SK-N-SH (cell line): ENCODE data around the gene ADAMTS3. TPM values are rescaled to one million over a fixed set of nuclear protein-coding genes. Genes with fewer than 3 reads are reported as not detected.
A peak's percentile ranks its signal among the peaks of the same experiment; 100 is the strongest.

Source experiments
- CTCF ChIA-PET: fragments of 300-600, 350-600 bp; formaldehyde crosslinking; extraction: SDS; loops from one replicate; lab custom pipeline; 2021; lab: Yijun Ruan, JAX
- POLR2A ChIA-PET: fragments of 350-600 bp; sonication (Branson Sonifier 250); formaldehyde crosslinking; extraction: SDS; loops from one replicate; lab custom pipeline; 2020; ENCODE audit warnings: antibody characterized with exemption, inconsistent platforms; lab: Yijun Ruan, JAX
- DNase-seq: peaks from one replicate; pipeline ENCODE4 v3.0.0; 2012
- H2AFZ ChIP-seq: fragments of 200-600 bp; sonication (generic); 2 replicates; pipeline ENCODE4 v1.8.1; 2016; ENCODE audit warnings: antibody characterized with exemption, mild to moderate bottlenecking, low read depth
- H3F3A ChIP-seq: fragments of 200-600 bp; sonication (generic); replicated peaks from 2 replicates; pipeline ENCODE3; 2016; ENCODE audit warnings: antibody characterized with exemption, mild to moderate bottlenecking; ENCODE audit not compliant: insufficient read depth
- H3K27ac ChIP-seq, 2 experiments: fragments of 200-500 bp in 1 of 2; fragments of 200-600 bp in 1 of 2; sonication (Bioruptor generic) in 1 of 2; sonication (generic), shearing (Covaris generic) in 1 of 2; 2 replicates each; pipeline versions ENCODE4 v1.5.1 to v1.6.1; 2014 to 2016; ENCODE audit warnings: low read depth in 2 of 2, inconsistent platforms in 1 of 2, low read length in 1 of 2, mild to moderate bottlenecking in 1 of 2, mixed read lengths in 1 of 2
- H3K27me3 ChIP-seq: fragments of 200-600 bp; sonication (generic), shearing (Covaris generic); 2 replicates; pipeline ENCODE4 v1.6.1; 2016; ENCODE audit warnings: mixed run types; ENCODE audit not compliant: insufficient read depth
- H3K36me3 ChIP-seq, 2 experiments: fragments of 200-500 bp in 1 of 2; fragments of 200-600 bp in 1 of 2; sonication (Bioruptor generic) in 1 of 2; sonication (generic) in 1 of 2; replicated peaks in 1 of 2; 2 replicates each; pipeline versions ENCODE3 to v1.5.1; 2014 to 2016; ENCODE audit warnings: low read length in 1 of 2, mild to moderate bottlenecking in 1 of 2; ENCODE audit not compliant: insufficient read depth in 2 of 2, control insufficient read depth in 1 of 2
- H3K4me1 ChIP-seq, 2 experiments: fragments of 200-500 bp in 1 of 2; fragments of 200-600 bp in 1 of 2; sonication (Bioruptor generic) in 1 of 2; sonication (generic), shearing (Covaris generic) in 1 of 2; 2 replicates each; pipeline versions ENCODE4 v1.5.1 to v1.6.1; 2014 to 2016; ENCODE audit warnings: low read depth in 1 of 2, low read length in 1 of 2, mixed run types in 1 of 2; ENCODE audit not compliant: insufficient read depth in 2 of 2, control insufficient read depth in 1 of 2
- H3K4me2 ChIP-seq: fragments of 200-600 bp; sonication (generic), shearing (Covaris generic); 2 replicates; pipeline ENCODE4 v1.6.1; 2017; ENCODE audit warnings: mixed run types
- H3K4me3 ChIP-seq, 2 experiments: fragments of 200-500 bp in 1 of 2; fragments of 200-600 bp in 1 of 2; sonication (Bioruptor generic) in 1 of 2; sonication (generic), shearing (Covaris generic) in 1 of 2; 2 replicates each; pipeline versions ENCODE4 v1.5.1 to v1.8.1; 2014 to 2016; ENCODE audit warnings: low read depth in 2 of 2, inconsistent platforms in 1 of 2, low read length in 1 of 2, mild to moderate bottlenecking in 1 of 2, mixed read lengths in 1 of 2, moderate library complexity in 1 of 2
- H3K79me2 ChIP-seq: fragments of 200-600 bp; sonication (generic); 2 replicates; pipeline ENCODE4 v1.8.1; 2017; ENCODE audit warnings: mild to moderate bottlenecking; ENCODE audit not compliant: insufficient read depth
- H3K9ac ChIP-seq: fragments of 200-600 bp; sonication (generic); 2 replicates; pipeline ENCODE4 v1.6.1; 2017; ENCODE audit warnings: mixed run types
- H3K9me2 ChIP-seq: fragments of 200-600 bp; sonication (generic); 2 replicates; pipeline ENCODE4 v1.6.1; 2017; ENCODE audit warnings: mixed run types
- H3K9me3 ChIP-seq: fragments of 200-600 bp; sonication (generic); 2 replicates; pipeline ENCODE4 v1.6.1; 2017; ENCODE audit warnings: mixed run types, mild to moderate bottlenecking, moderate library complexity
- H4K20me1 ChIP-seq: fragments of 200-600 bp; sonication (generic); 2 replicates; pipeline ENCODE4 v1.6.1; 2017; ENCODE audit warnings: mild to moderate bottlenecking, mixed run types; ENCODE audit not compliant: insufficient read depth
- EP300 ChIP-seq, 2 experiments: IDR thresholded peaks; 2 replicates each; pipeline versions ENCODE4 v1.4.0 to v1.6.1; 2012; ENCODE audit warnings: borderline replicate concordance in 1 of 2, low read depth in 1 of 2, low read length in 1 of 2
- FOXJ3 ChIP-seq: sonication (generic); formaldehyde crosslinking; IDR thresholded peaks from 2 replicates; pipeline ENCODE4 v1.5.1; 2020; ENCODE audit warnings: mild to moderate bottlenecking, missing genetic modification reagents
- NFIC ChIP-seq: IDR thresholded peaks from 2 replicates; pipeline ENCODE4 v1.4.0; 2012; ENCODE audit warnings: borderline replicate concordance
- NRF1 ChIP-seq: IDR thresholded peaks from 2 replicates; pipeline ENCODE4 v1.6.1; 2012; ENCODE audit warnings: low read depth, mild to moderate bottlenecking, low read length
- POLR2AphosphoS5 ChIP-seq: IDR thresholded peaks from 2 replicates; pipeline ENCODE4 v1.6.1; 2012; ENCODE audit warnings: low read depth, low read length
- RCOR1 ChIP-seq: fragments of 150-350 bp; IDR thresholded peaks from 2 replicates; pipeline ENCODE4 v1.6.1; 2017; ENCODE audit warnings: antibody characterized with exemption, low read length
- SIN3A ChIP-seq: IDR thresholded peaks from 2 replicates; pipeline ENCODE4 v1.6.1; 2012; ENCODE audit warnings: low read depth, mild to moderate bottlenecking, low read length, moderate library complexity, borderline replicate concordance
- TAF1 ChIP-seq: IDR thresholded peaks from 2 replicates; pipeline ENCODE4 v1.6.1; 2012; ENCODE audit warnings: low read depth, mild to moderate bottlenecking, low read length, moderate library complexity, borderline replicate concordance
- TCF12 ChIP-seq: IDR thresholded peaks from 2 replicates; pipeline ENCODE4 v1.4.0; 2012
- TEAD4 ChIP-seq: IDR thresholded peaks from 2 replicates; pipeline ENCODE4 v1.4.0; 2012; ENCODE audit warnings: mild to moderate bottlenecking, borderline replicate concordance; ENCODE audit not compliant: insufficient read depth
- WGBS: methylation state at CpG from one replicate; pipeline ENCODE4 v1.1.6; 2017; ENCODE audit warnings: low lambda C conversion rate; 5-methylcytosine and 5-hydroxymethylcytosine counted together
- polyA plus RNA-seq, 3 experiments: library from polyadenylated mRNA; depleted of rRNA; stranded (reverse); fragments of >200 nt; gene quantifications; 2 replicates each; pipeline ENCODE4 v1.2.3, GENCODE V29; 2012
- TF ChIP-seq, protein P1 (sequence below): IDR thresholded peaks from 2 replicates; pipeline ENCODE4 v1.4.0; 2012; ENCODE audit warnings: low read depth, borderline replicate concordance
- TF ChIP-seq, protein P2 (sequence below): IDR thresholded peaks from 2 replicates; pipeline ENCODE4 v1.4.0; 2012; ENCODE audit warnings: low read depth, borderline replicate concordance
- TF ChIP-seq, protein P3 (sequence below): IDR thresholded peaks from 2 replicates; pipeline ENCODE4; 2012

Gene ADAMTS3
- polyA plus RNA-seq, 1 of the 3 experiments (the other 2 are of a cell fraction) = 0.99 TPM

DNA sequence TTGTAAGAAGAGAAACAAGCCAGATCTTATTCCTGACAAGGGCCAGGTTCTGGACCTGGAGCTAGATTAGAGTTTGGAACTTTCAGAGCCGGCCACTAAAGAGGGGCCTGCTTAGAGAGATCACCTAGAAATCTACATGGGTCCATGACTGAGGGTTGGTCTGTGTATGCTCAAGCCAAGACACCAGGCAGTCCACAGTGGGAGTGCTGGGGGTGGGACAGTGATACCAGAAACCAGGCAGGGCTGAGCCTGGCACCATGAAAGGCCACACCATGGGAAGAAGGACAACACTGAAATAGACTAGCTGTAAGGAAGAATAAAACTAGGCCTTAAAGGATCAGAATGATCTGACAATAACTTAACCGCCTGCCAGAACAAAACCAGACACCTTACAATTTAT, 267.3 kb downstream of the ADAMTS3 start (continued):
- TF ChIP-seq, protein P1, sequence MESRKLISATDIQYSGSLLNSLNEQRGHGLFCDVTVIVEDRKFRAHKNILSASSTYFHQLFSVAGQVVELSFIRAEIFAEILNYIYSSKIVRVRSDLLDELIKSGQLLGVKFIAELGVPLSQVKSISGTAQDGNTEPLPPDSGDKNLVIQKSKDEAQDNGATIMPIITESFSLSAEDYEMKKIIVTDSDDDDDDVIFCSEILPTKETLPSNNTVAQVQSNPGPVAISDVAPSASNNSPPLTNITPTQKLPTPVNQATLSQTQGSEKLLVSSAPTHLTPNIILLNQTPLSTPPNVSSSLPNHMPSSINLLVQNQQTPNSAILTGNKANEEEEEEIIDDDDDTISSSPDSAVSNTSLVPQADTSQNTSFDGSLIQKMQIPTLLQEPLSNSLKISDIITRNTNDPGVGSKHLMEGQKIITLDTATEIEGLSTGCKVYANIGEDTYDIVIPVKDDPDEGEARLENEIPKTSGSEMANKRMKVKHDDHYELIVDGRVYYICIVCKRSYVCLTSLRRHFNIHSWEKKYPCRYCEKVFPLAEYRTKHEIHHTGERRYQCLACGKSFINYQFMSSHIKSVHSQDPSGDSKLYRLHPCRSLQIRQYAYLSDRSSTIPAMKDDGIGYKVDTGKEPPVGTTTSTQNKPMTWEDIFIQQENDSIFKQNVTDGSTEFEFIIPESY = no peak
- no peak for TF ChIP-seq NRF1
- TF ChIP-seq, protein P2, sequence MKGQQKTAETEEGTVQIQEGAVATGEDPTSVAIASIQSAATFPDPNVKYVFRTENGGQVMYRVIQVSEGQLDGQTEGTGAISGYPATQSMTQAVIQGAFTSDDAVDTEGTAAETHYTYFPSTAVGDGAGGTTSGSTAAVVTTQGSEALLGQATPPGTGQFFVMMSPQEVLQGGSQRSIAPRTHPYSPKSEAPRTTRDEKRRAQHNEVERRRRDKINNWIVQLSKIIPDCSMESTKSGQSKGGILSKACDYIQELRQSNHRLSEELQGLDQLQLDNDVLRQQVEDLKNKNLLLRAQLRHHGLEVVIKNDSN = no peak
- TF ChIP-seq TAF1 = no peak
- TF ChIP-seq SIN3A = no peak
- no peak for TF ChIP-seq TEAD4
- TF ChIP-seq FOXJ3 (CRISPR knock-in tag) = no peak
- TF ChIP-seq RCOR1 = no peak
- TF ChIP-seq, all 33 proteins: peak for 0

DNA sequence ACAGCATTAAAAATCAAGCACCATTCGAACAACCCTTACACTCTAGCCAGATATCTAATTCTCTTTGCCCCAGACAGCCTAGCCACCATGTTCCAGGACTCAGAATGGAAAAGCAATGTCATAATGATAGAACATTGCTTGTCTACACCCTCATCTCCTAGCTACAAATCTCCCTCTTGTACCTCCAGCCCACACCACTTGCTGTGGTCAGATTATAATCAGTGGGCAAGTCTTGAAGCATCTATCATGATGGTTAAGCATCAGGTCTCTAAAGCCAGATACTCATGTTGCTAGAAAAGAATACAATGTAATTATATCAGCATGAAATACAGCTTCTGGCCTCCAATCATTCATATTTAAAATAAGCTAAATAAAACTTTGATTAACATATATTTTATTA, 268.9 kb downstream of the ADAMTS3 start:
- POLR2A ChIA-PET = no interaction called here
- Histone ChIP-seq H3K9ac (no peak overlapping the region), H4K20me1 (no peaks in the 10 kb centered on the region), H3K9me3 (no peaks in the 10 kb centered on the region), H2AFZ (no peak overlapping the region; the same call in 1 of the 2 replicates), H3K27ac (no peak overlapping the region), H3K79me2 (no peaks in the 10 kb centered on the region), H3K4me3 (no peak overlapping the region), H3K4me1 (no peaks in the 10 kb centered on the region; a peak in 2 of 4 replicates), H3K4me2 (no peak overlapping the region), H3K36me3 (no peaks in the 10 kb centered on the region), H3K9me2 (no peaks in the 10 kb centered on the region), H3F3A (no peaks in the 10 kb centered on the region), H3K27me3 (no peaks in the 10 kb centered on the region)
- CTCF ChIA-PET = interaction anchor here (0.6 to 2.4 kb wide), 4 partner anchors 19 to 405 kb away, joined by 3 to 7 read pairs (median 4); no protein-coding TSS in a partner anchor
- TF ChIP-seq NFIC (0 out of 2 replicates have a peak, but pooled peaks have one; percentile 16), TCF12 (peak; percentile 17; the same call in 1 of the 2 replicates), POLR2AphosphoS5 (no peak), TAF1 (no peak), EP300 (IDR thresholded peaks at IDR 0.05; ENCODE audit: borderline replicate concordance in 1 of 2, low read depth in 1 of 2, low read length in 1 of 2) (no peak)
- TF ChIP-seq, protein P3, sequence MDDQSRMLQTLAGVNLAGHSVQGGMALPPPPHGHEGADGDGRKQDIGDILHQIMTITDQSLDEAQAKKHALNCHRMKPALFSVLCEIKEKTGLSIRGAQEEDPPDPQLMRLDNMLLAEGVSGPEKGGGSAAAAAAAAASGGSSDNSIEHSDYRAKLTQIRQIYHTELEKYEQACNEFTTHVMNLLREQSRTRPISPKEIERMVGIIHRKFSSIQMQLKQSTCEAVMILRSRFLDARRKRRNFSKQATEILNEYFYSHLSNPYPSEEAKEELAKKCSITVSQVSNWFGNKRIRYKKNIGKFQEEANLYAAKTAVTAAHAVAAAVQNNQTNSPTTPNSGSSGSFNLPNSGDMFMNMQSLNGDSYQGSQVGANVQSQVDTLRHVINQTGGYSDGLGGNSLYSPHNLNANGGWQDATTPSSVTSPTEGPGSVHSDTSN = peak; percentile 29; the same call in 1 of the 2 replicates
- DNase-seq = no peak
- WGBS = 85% methylated on average over 1 of the region's 1 CpG
